ENCODE data around the gene ARFGAP3.

ARFGAP3 gene

GRCh38 chr22:42873356-42873755 is 16.3 kb upstream of the ARFGAP3 start:
- no peak for DNase-seq (ENCODE audit: low read depth)
- no peak overlapping the region for H3K4me3 ChIP-seq (ENCODE audit: low read depth, low read length)
- TF ChIP-seq, protein P1, sequence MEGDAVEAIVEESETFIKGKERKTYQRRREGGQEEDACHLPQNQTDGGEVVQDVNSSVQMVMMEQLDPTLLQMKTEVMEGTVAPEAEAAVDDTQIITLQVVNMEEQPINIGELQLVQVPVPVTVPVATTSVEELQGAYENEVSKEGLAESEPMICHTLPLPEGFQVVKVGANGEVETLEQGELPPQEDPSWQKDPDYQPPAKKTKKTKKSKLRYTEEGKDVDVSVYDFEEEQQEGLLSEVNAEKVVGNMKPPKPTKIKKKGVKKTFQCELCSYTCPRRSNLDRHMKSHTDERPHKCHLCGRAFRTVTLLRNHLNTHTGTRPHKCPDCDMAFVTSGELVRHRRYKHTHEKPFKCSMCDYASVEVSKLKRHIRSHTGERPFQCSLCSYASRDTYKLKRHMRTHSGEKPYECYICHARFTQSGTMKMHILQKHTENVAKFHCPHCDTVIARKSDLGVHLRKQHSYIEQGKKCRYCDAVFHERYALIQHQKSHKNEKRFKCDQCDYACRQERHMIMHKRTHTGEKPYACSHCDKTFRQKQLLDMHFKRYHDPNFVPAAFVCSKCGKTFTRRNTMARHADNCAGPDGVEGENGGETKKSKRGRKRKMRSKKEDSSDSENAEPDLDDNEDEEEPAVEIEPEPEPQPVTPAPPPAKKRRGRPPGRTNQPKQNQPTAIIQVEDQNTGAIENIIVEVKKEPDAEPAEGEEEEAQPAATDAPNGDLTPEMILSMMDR (IDR thresholded peaks at IDR 0.05; ENCODE audit: insufficient read depth, low read depth, low read length, missing control alignments): no peak

DNA sequence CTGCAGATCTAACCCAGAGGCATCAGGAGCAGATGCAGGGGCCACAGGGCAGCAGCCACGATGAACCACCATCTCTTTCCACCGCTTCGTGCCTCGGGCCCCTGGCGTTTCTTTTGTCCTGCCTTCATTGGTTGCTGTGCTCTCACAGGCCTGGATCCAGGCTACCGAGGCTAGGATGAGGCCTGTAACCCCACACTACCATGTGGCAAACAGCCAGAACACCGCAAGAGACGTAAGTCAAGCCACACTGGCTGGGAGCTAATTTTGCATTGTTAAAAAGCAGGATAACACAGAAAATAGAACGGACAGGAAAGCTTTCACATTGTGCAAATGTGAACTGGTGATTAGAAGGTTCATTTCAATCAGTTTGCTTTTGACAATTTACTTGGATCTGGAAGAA is 15.7 kb upstream of the ARFGAP3 start:
- H3K4me3 ChIP-seq (ENCODE audit: low read depth, low read length): no peak overlapping the region
- no peak for DNase-seq (ENCODE audit: low read depth)
- TF ChIP-seq, protein P1 (IDR thresholded peaks at IDR 0.05; ENCODE audit: insufficient read depth, low read depth, low read length, missing control alignments): no peak

DNA sequence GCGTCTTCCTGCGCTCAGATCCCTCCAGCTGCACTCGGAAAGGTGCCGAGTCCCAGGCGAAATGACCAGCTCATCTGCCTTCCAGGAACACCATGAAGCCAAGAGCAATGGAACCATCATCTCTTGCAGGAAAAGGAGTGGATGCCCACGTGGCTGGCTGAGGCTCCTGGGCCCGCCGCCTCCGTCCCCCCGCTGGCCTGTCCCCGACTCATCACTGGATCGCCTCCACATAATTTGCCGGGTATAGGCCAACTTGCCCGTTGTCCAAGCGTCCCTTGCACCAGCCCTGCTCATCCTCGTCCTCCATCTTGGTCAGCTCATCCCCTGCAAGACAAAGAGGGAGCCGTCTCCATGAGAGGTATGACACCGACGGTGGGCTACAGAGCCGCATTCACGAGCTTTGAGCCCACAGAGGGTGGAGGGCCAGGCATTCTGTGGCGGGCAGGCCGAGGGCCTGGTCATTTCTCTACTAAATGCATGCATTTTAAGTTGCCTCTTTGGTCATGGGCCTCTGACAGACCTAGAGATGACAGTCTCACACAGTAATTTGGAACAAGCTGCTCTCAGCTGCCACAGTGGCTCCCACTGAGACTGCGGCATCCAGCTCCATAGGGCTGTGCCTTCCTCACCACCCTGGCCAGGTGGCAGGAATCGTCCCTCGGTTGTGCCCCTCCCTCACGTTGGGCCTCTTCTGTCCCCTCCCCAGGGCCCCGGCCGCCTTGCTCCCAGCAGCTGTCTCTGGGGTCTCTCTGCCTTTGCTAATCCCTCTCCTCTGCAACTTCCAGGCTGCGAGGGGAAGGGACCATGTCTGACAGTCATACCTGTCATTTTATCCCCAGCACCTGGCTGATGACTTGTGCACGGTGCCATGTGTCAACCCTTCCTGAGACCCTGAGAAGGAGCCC is 14.3 kb upstream of the ARFGAP3 start:
- no peak for DNase-seq (ENCODE audit: low read depth)
- TF ChIP-seq, protein P1 (IDR thresholded peaks at IDR 0.05; ENCODE audit: insufficient read depth, low read depth, low read length, missing control alignments): no peak
- no peak overlapping the region for H3K4me3 ChIP-seq (ENCODE audit: low read depth, low read length)

DNA sequence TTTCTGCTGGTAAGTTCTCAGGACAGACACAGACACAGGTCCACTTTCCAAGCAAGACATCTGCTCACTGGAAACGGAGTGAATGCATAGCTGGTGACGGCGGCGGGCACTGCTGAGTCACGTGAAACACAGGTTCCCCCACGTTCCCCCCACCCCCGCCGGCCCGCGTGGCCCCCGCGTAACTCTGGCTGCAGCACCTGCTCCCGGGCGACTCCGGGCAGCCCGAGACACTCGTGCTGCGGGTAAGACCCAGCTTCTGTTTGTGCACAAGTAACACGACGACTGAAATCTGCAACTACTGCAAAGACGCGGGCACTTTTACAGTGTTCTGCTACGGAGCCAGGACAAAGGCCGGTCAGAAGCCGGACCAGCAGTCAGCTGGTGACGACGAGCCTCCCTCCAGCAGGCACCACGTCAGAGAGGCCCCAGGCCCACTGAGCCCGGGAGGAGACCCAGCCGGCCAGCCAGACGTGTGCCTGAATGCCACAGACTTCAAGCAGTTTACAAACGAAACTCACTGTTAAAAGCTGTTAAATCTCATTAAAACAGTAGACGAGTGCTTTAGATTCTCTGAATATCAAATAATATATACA is 12.9 kb upstream of the ARFGAP3 start:
- TF ChIP-seq, protein P1 (IDR thresholded peaks at IDR 0.05; ENCODE audit: insufficient read depth, low read depth, low read length, missing control alignments): no peak
- no peak overlapping the region for H3K4me3 ChIP-seq (ENCODE audit: low read depth, low read length)
- DNase-seq (ENCODE audit: low read depth): no peak

GRCh38 chr22:42869463-42869862 is 12.4 kb upstream of the ARFGAP3 start:
- TF ChIP-seq, protein P1 (IDR thresholded peaks at IDR 0.05; ENCODE audit: insufficient read depth, low read depth, low read length, missing control alignments): no peak
- H3K4me3 ChIP-seq (ENCODE audit: low read depth, low read length): no peak overlapping the region
- no peak for DNase-seq (ENCODE audit: low read depth)

DNA sequence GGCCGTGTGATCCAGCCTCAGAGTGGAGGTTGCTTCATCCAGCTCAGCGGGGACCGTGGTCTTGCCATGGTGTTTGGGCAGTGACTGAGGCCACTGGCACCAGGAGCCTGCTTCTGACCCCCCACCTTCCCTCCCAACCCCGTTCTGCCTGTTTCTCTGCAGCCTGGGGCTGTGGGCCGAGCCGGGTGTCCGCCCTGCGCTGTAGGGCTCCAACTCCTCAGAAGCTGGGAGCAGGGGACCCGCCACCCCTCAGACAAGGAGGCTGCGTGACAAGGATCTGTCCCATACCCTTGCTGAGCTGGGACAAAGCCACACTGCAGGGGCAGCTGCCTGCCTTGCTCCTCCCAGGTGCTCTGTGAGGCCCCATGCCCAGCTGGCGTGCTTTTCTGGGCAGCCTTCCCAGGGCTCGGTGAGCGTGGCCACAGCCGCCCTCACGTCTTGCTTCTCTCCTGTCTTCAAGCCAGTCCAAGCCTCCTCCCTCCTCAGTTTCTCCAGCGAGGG is 11.7 kb upstream of the ARFGAP3 start:
- H3K4me3 ChIP-seq (ENCODE audit: low read depth, low read length): no peak overlapping the region
- TF ChIP-seq, protein P1 (IDR thresholded peaks at IDR 0.05; ENCODE audit: insufficient read depth, low read depth, low read length, missing control alignments): no peak
- no peak for DNase-seq (ENCODE audit: low read depth)

Measured in GM12865 (cell line).